Endothelial cell of umbilical vein (primary cell): ENCODE results near the gene PCDHGB4. TPM values are rescaled to one million over a fixed set of nuclear protein-coding genes. Genes with fewer than 3 reads are reported as not detected.

Source experiments
- BruUV-seq: library from RNA; stranded (reverse); fragments of 400-500 nt; replicated peaks from 2 replicates; lab custom pipeline; 2021; lab: Mats Ljungman, UMichigan
- CTCF ChIA-PET: fragments of 300-600, 350-600 bp; sonication (Branson Sonifier 250); formaldehyde crosslinking; loops from one replicate; lab custom pipeline; 2021; ENCODE audit warnings: antibody characterized with exemption, inconsistent platforms; lab: Charles Lee
- POLR2A ChIA-PET: fragments of 300-600, 350-600 bp; sonication (Branson Sonifier 250); formaldehyde crosslinking; loops from one replicate; lab custom pipeline; 2021; ENCODE audit warnings: antibody characterized with exemption, inconsistent platforms; lab: Charles Lee
- DNase-seq: peaks from one replicate; pipeline ENCODE4 v3.0.0-alpha.2; 2011; ENCODE audit warnings: low read depth, low spot score
- FAIRE-seq: peaks from 2 replicates; lab custom pipeline; 2011; peaks lifted over from hg19 to GRCh38; lab: Jason Lieb, UNC
- H2AFZ ChIP-seq: 2 replicates; pipeline ENCODE4 v1.6.0; 2012; ENCODE audit warnings: low read depth, low read length, control low read depth, inconsistent platforms
- H3K27ac ChIP-seq: 2 replicates; pipeline ENCODE4 v1.5.1; 2011; ENCODE audit warnings: low read depth, mild to moderate bottlenecking, control low read depth, low read length, moderate library complexity; ENCODE audit not compliant: insufficient read depth
- H3K27me3 ChIP-seq, 2 experiments: 2 replicates each; pipeline versions ENCODE4 v1.6.0 to v1.6.1; 2011; ENCODE audit warnings: low read length in 2 of 2, mixed read lengths in 1 of 2; ENCODE audit not compliant: control insufficient read depth in 2 of 2, insufficient read depth in 2 of 2
- H3K36me3 ChIP-seq, 2 experiments: 2 replicates in 1 of 2; 3 replicates in 1 of 2; pipeline ENCODE4 v1.5.1; 2011; ENCODE audit warnings: low read length in 2 of 2, mild to moderate bottlenecking in 1 of 2, moderate library complexity in 1 of 2; ENCODE audit not compliant: control insufficient read depth in 2 of 2, insufficient read depth in 2 of 2; ENCODE audit errors: extremely low read depth in 1 of 2
- H3K4me1 ChIP-seq: 3 replicates; pipeline ENCODE4 v1.5.1; 2011; ENCODE audit warnings: mild to moderate bottlenecking, low read length; ENCODE audit not compliant: control insufficient read depth, insufficient read depth; ENCODE audit errors: extremely low read depth
- H3K4me2 ChIP-seq: 2 replicates; pipeline ENCODE4 v1.6.1; 2011; ENCODE audit warnings: low read length, control low read depth, mixed read lengths; ENCODE audit not compliant: insufficient read depth
- H3K4me3 ChIP-seq, 3 experiments: fragments of 200-600 bp in 1 of 3; sonication (generic), shearing (Covaris generic) in 1 of 3; replicated peaks in 1 of 3; 2 replicates each; pipeline ENCODE4 v1.5.1; 2011 to 2016; ENCODE audit warnings: control low read depth in 3 of 3, low read length in 3 of 3, mild to moderate bottlenecking in 2 of 3, inconsistent platforms in 1 of 3, low read depth in 1 of 3, moderate library complexity in 1 of 3; ENCODE audit not compliant: insufficient read depth in 1 of 3
- H3K79me2 ChIP-seq: 2 replicates; pipeline ENCODE4 v1.6.0; 2012; ENCODE audit warnings: low read length, inconsistent platforms; ENCODE audit not compliant: control insufficient read depth, insufficient read depth
- H3K9ac ChIP-seq: replicated peaks from 2 replicates; pipeline ENCODE3; 2011; ENCODE audit warnings: low read length, control low read depth; ENCODE audit not compliant: insufficient read depth; ENCODE audit errors: extremely low read depth
- H3K9me1 ChIP-seq: replicated peaks from 3 replicates; pipeline ENCODE4 v1.6.0; 2011; ENCODE audit warnings: mild to moderate bottlenecking, low read length; ENCODE audit not compliant: control insufficient read depth, insufficient read depth; ENCODE audit errors: extremely low read depth
- H3K9me3 ChIP-seq: replicated peaks from 2 replicates; pipeline ENCODE4 v1.5.1; 2012; ENCODE audit warnings: low read length, inconsistent platforms; ENCODE audit not compliant: control insufficient read depth, insufficient read depth
- H4K20me1 ChIP-seq: replicated peaks from 2 replicates; pipeline ENCODE3; 2011; ENCODE audit warnings: mild to moderate bottlenecking, low read length; ENCODE audit not compliant: control insufficient read depth, insufficient read depth; ENCODE audit errors: extremely low read depth
- EZH2 ChIP-seq: IDR thresholded peaks from 2 replicates; pipeline ENCODE4 v1.6.1; 2012; ENCODE audit warnings: borderline replicate concordance, low read depth, mild to moderate bottlenecking, moderate library complexity, low read length, inconsistent platforms; ENCODE audit not compliant: severe bottlenecking
- FOS ChIP-seq: IDR thresholded peaks from 2 replicates; pipeline ENCODE4 v1.6.1; 2011; ENCODE audit warnings: mild to moderate bottlenecking, low read length, moderate library complexity, borderline replicate concordance; ENCODE audit not compliant: insufficient read depth
- GATA2 ChIP-seq: IDR thresholded peaks from 2 replicates; pipeline ENCODE4 v1.7.0; 2011; ENCODE audit warnings: low read depth, mild to moderate bottlenecking, moderate library complexity, mixed read lengths, low read length; ENCODE audit not compliant: insufficient read length, insufficient read depth
- JUN ChIP-seq: IDR thresholded peaks from 2 replicates; pipeline ENCODE4 v1.6.1; 2011; ENCODE audit warnings: borderline replicate concordance, low read depth; ENCODE audit not compliant: insufficient read length, insufficient read depth
- MYC ChIP-seq: IDR thresholded peaks from one replicate; pipeline ENCODE4 v1.6.1; 2011; ENCODE audit warnings: mild to moderate bottlenecking, low read depth, low read length
- POLR2A ChIP-seq: IDR thresholded peaks from 2 replicates; pipeline ENCODE4 v1.6.1; 2012; ENCODE audit warnings: low read depth, mild to moderate bottlenecking, control low read depth, low read length
- POLR2AphosphoS5 ChIP-seq: IDR thresholded peaks from 2 replicates; pipeline ENCODE4 v1.6.1; 2012; ENCODE audit warnings: low read depth, mild to moderate bottlenecking, control low read depth, low read length, moderate library complexity; ENCODE audit not compliant: insufficient read depth
- dilution Hi-C: fragments of 300-500 bp; cut with MboI; formaldehyde crosslinking; loops from one replicate; pipeline ENCODE4 v1.15.0; 2019; ENCODE audit warnings: low sequenced_read_pairs; ENCODE audit not compliant: extremely low pct_ligation_motif_present
- intact Hi-C: fragments of 100-400 bp; cut with micrococcal nuclease; formaldehyde crosslinking; loops from one replicate; pipeline ENCODE4 v1.10.0; 2022
- polyA plus RNA-seq, 4 experiments: library from polyadenylated mRNA; depleted of rRNA in 3 of 4; stranded (reverse) in 3 of 4; unstranded in 1 of 4; fragments of >200 nt; gene quantifications; 2 replicates each; pipeline versions ENCODE4 v1.2.1 to v1.2.3, GENCODE V29; 2011 to 2012; ENCODE audit warnings: missing spikeins in 1 of 4
- total RNA-seq: library from RNA; stranded (reverse); gene quantifications from 2 replicates; pipeline ENCODE4 v1.2.3, GENCODE V29; 2021
- TF ChIP-seq, protein P1 (sequence below): IDR thresholded peaks from 2 replicates; pipeline ENCODE4 v1.6.1; 2011; ENCODE audit not compliant: insufficient read depth, insufficient read length
- TF ChIP-seq, protein P2 (sequence below), 2 donors: IDR thresholded peaks; 1 replicate in 1 of 2; 2 replicates in 1 of 2; pipeline ENCODE4 v1.5.1; 2011; ENCODE audit warnings: low read length in 2 of 2, mild to moderate bottlenecking in 2 of 2, moderate library complexity in 2 of 2, control low read depth in 1 of 2, inconsistent platforms in 1 of 2, low read depth in 1 of 2; ENCODE audit not compliant: insufficient read depth in 1 of 2; ENCODE audit errors: extremely low read depth in 1 of 2

Gene PCDHGB4
- total and polyA plus RNA-seq, 2 donors (not counting 3 experiments of a cell fraction or from before 2014, with no cell fraction given) = 6.5 to 6.9 TPM

- no TSS peak for BruUV-seq
- Histone ChIP-seq H3K9me1 (no peaks in the 10 kb centered on the region), H3K27me3 (peaks cover 29 to 57% of the 10 kb centered on the region in 2 experiments), H3K79me2 (no peaks in the 10 kb centered on the region), H4K20me1 (no peaks in the 10 kb centered on the region), H3K9ac (no peak overlapping the region), H3K4me3 (no peak overlapping the region), H3K9me3 (no peaks in the 10 kb centered on the region), H2AFZ (no peak overlapping the region), H3K4me1 (no peaks in the 10 kb centered on the region), H3K4me2 (no peak overlapping the region), H3K36me3 (no peaks in the 10 kb centered on the region), H3K27ac (no peak overlapping the region)
- TF ChIP-seq POLR2A (no peak), EZH2 (no peak), POLR2AphosphoS5 (no peak), JUN (no peak), MYC (no peak), GATA2 (no peak), FOS (no peak)
- TF ChIP-seq, protein P1, sequence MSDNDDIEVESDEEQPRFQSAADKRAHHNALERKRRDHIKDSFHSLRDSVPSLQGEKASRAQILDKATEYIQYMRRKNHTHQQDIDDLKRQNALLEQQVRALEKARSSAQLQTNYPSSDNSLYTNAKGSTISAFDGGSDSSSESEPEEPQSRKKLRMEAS = no peak
- TF ChIP-seq, protein P2, sequence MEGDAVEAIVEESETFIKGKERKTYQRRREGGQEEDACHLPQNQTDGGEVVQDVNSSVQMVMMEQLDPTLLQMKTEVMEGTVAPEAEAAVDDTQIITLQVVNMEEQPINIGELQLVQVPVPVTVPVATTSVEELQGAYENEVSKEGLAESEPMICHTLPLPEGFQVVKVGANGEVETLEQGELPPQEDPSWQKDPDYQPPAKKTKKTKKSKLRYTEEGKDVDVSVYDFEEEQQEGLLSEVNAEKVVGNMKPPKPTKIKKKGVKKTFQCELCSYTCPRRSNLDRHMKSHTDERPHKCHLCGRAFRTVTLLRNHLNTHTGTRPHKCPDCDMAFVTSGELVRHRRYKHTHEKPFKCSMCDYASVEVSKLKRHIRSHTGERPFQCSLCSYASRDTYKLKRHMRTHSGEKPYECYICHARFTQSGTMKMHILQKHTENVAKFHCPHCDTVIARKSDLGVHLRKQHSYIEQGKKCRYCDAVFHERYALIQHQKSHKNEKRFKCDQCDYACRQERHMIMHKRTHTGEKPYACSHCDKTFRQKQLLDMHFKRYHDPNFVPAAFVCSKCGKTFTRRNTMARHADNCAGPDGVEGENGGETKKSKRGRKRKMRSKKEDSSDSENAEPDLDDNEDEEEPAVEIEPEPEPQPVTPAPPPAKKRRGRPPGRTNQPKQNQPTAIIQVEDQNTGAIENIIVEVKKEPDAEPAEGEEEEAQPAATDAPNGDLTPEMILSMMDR (IDR thresholded peaks at IDR 0.05; ENCODE audit: extremely low read depth in 1 of 2, insufficient read depth in 1 of 2, low read depth in 1 of 2, low read length in 2 of 2) = no peak
- FAIRE-seq (no peak), DNase-seq (no peak)
- intact Hi-C loops (no loop called here), dilution Hi-C loops (no loop called here)
- ChIA-PET CTCF (interaction anchor here (2.5 kb wide), 1 partner anchor 34 kb away, joined by 6 read pairs; no protein-coding TSS in a partner anchor), POLR2A (no interaction called here)
Measured at GRCh38 chr5:141356950-141357349, 30.5 kb upstream of the PCDHGB4 start.
